ENCODE measurements around the gene TPSAB1.

GRCh38 chr16:1204933-1205332, 35.6 kb upstream of the TPSAB1 start:
- TF ChIP-seq CTCF (conservative IDR thresholded peaks at IDR 0.05; ENCODE audit: low read length) (no peak), EZH2phosphoT487 (IDR thresholded peaks at IDR 0.05; ENCODE audit: borderline replicate concordance, low read depth, low read length) (no peak)

Data from OCI-LY7 (cell line).